ENCODE data around the gene NOP14.

DNA sequence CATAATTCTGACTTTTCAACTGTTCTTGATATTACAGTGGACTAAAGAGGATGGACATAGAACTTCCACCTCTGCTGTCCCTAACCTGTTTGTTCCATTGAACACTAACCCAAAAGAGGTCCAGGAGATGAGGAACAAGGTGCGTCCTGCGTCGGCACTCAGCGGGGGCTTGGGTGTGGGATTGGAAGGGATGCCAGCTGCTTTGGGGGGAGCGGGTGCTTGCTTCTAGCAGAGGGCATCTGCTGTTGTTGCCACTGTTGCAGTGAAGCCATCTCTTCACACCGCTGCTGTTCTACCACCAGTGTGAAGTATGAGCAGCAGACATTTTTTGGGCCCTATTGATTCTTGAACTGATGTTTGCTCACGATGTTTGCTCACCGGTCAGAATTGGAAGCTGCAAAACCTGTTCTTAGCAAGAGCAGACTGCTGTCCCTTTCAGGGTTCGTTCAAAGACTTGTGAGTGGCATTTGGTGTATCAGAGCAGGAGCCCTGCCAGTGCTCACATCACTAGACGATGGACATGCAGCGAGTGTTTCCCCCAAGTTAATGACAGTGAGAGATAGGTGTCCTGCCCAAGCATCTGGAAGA is 55.4 kb downstream of the NOP14 start:
- TF ChIP-seq EZH2 (IDR thresholded peaks at IDR 0.05; ENCODE audit: borderline replicate concordance, low read depth, low read length, severe bottlenecking): no peak
- TF ChIP-seq, protein P1, sequence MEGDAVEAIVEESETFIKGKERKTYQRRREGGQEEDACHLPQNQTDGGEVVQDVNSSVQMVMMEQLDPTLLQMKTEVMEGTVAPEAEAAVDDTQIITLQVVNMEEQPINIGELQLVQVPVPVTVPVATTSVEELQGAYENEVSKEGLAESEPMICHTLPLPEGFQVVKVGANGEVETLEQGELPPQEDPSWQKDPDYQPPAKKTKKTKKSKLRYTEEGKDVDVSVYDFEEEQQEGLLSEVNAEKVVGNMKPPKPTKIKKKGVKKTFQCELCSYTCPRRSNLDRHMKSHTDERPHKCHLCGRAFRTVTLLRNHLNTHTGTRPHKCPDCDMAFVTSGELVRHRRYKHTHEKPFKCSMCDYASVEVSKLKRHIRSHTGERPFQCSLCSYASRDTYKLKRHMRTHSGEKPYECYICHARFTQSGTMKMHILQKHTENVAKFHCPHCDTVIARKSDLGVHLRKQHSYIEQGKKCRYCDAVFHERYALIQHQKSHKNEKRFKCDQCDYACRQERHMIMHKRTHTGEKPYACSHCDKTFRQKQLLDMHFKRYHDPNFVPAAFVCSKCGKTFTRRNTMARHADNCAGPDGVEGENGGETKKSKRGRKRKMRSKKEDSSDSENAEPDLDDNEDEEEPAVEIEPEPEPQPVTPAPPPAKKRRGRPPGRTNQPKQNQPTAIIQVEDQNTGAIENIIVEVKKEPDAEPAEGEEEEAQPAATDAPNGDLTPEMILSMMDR (IDR thresholded peaks at IDR 0.05; ENCODE audit: borderline replicate concordance, extremely low read depth, low read length, poor library complexity, severe bottlenecking): no peak
